Measurements from ENCODE around the gene LRR1.

- TF ChIP-seq CTCF (IDR thresholded peaks at IDR 0.05) (no peak), POLR2A (IDR thresholded peaks at IDR 0.05) (no peak), EP300 (IDR thresholded peaks at IDR 0.05) (no peak), POLR2AphosphoS5 (IDR thresholded peaks at IDR 0.05) (no peak)
These were observed 19.2 kb downstream of the LRR1 start for GRCh38 chr14:49617852-49618519.

Measured in suprapubic skin (tissue), 4 donors.